Measurements from ENCODE around the gene CD81. TPM values are rescaled to one million over a fixed set of nuclear protein-coding genes. Genes with fewer than 3 reads are reported as not detected.
A peak's percentile ranks its signal among the peaks of the same experiment; 100 is the strongest.

The CD81 gene
- total RNA-seq, 1 experiment from 2014 or later, result 296 TPM

DNA sequence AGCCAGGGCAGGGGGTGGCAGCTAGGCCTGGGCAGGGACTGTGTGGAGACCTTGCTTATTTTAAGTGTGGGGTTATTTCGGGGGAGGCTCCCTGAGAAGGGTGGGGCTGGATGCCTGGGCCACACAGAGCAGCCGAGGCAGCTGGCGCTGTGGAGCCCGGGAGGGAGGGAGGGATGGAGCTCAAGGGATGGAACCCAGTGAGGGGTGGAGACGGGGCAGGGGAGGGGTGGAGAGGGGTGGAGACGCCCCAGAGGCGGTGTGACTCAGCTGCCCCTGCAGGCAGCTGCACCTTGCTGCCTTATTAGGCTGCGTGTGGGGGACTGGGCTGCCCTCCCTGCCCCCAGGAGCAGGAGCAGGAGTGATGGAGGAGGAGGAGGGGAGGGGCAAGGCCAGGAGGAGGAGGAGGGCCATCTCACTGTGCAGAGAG lies 13.6 kb downstream of the CD81 start:
- Histone ChIP-seq H3K36me3 (ENCODE audit: control insufficient read depth in 1 of 2, insufficient read depth in 2 of 2, low read length in 2 of 2) (peaks cover 7 to 11% of the 10 kb centered on the region in 2 experiments; a peak in 3 of 4 replicates), H3K4me1 (ENCODE audit: control insufficient read depth in 1 of 2, insufficient read depth in 2 of 2, low read length in 2 of 2) (peaks cover 6 to 27% of the 10 kb centered on the region in 2 experiments), H3K9me2 (ENCODE audit: insufficient read depth) (no peaks in the 10 kb centered on the region), H4K20me1 (ENCODE audit: insufficient read depth) (no peaks in the 10 kb centered on the region), H3K79me2 (ENCODE audit: insufficient read depth, low read length) (peaks cover 88% of the 10 kb centered on the region), H3K4me3 (replicated peaks in 1 of 2; ENCODE audit: low read depth in 1 of 2, low read length in 2 of 2) (no peak overlapping the region), H2AFZ (ENCODE audit: low read depth, low read length, poor library complexity, severe bottlenecking) (no peak overlapping the region), H3K27ac (ENCODE audit: low read depth, low read length) (peak overlapping the region; percentile 5; the same call in 1 of the 2 replicates), H3K4me2 (ENCODE audit: low read length) (peak overlapping the region; percentile 39), H3K27me3 (ENCODE audit: insufficient read depth, low read length) (no peaks in the 10 kb centered on the region), H3K9me3 (ENCODE audit: control insufficient read depth in 1 of 2, insufficient read depth in 1 of 2, low read depth in 1 of 2, low read length in 2 of 2) (no peaks in the 10 kb centered on the region), H3K9ac (ENCODE audit: low read length) (no peak overlapping the region)
- intact Hi-C loops (cut with micrococcal nuclease), result no loop called here
- ATAC-seq (peak; percentile 78), DNase-seq (ENCODE audit: low read depth, low spot score) (no peak)
- ChIA-PET CTCF (no interaction called here), POLR2A (no interaction called here), RAD21 (ENCODE audit: low non-redundant PET in 1 of 2, low total read pairs in 2 of 2, uncharacterized antibody in 2 of 2, unreplicated experiment in 2 of 2) (interaction anchor here in 1 of 2 experiments (1.0 kb wide), 1 partner anchor 85 kb away, joined by 4 read pairs; no protein-coding TSS in a partner anchor)
- no TSS peak for BruUV-seq (replicated peaks)
- no peak for TF ChIP-seq ELF1 (IDR thresholded peaks at IDR 0.05; ENCODE audit: borderline replicate concordance, low read depth)

- no peaks in the 10 kb centered on the region for H3K9me2 ChIP-seq (ENCODE audit: insufficient read depth)
- ATAC-seq (no peak), DNase-seq (ENCODE audit: low read depth, low spot score) (no peak)
- intact Hi-C loops (cut with micrococcal nuclease), result no loop called here
- ChIA-PET RAD21 (ENCODE audit: low non-redundant PET in 1 of 2, low total read pairs in 2 of 2, uncharacterized antibody in 2 of 2, unreplicated experiment in 2 of 2) (interaction anchor here in 1 of 2 experiments (1.0 kb wide), 1 partner anchor 86 kb away, joined by 4 read pairs; no protein-coding TSS in a partner anchor), POLR2A (no interaction called here), CTCF (no interaction called here)
- no peak overlapping the region for H3K27ac ChIP-seq (ENCODE audit: low read depth, low read length)
- H3K27me3 ChIP-seq (ENCODE audit: insufficient read depth, low read length), result no peaks in the 10 kb centered on the region
- H3K9ac ChIP-seq (ENCODE audit: low read length), result no peak overlapping the region
- peaks cover 6 to 27% of the 10 kb centered on the region in 2 experiments for H3K4me1 ChIP-seq (ENCODE audit: control insufficient read depth in 1 of 2, insufficient read depth in 2 of 2, low read length in 2 of 2)
- no peak for TF ChIP-seq TCF7L2 (IDR thresholded peaks at IDR 0.05; ENCODE audit: borderline replicate concordance, extremely low read depth, insufficient read depth, insufficient read length)
- no peak for TF ChIP-seq ZBTB33 (IDR thresholded peaks at IDR 0.05; ENCODE audit: extremely low read depth, insufficient replicate concordance, low read length)
- TF ChIP-seq CBX3 (IDR thresholded peaks at IDR 0.05; ENCODE audit: low read depth), result no peak
- no peak for TF ChIP-seq RAD21 (IDR thresholded peaks at IDR 0.05; ENCODE audit: low read depth)
- TF ChIP-seq, protein P1, sequence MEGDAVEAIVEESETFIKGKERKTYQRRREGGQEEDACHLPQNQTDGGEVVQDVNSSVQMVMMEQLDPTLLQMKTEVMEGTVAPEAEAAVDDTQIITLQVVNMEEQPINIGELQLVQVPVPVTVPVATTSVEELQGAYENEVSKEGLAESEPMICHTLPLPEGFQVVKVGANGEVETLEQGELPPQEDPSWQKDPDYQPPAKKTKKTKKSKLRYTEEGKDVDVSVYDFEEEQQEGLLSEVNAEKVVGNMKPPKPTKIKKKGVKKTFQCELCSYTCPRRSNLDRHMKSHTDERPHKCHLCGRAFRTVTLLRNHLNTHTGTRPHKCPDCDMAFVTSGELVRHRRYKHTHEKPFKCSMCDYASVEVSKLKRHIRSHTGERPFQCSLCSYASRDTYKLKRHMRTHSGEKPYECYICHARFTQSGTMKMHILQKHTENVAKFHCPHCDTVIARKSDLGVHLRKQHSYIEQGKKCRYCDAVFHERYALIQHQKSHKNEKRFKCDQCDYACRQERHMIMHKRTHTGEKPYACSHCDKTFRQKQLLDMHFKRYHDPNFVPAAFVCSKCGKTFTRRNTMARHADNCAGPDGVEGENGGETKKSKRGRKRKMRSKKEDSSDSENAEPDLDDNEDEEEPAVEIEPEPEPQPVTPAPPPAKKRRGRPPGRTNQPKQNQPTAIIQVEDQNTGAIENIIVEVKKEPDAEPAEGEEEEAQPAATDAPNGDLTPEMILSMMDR (IDR thresholded peaks at IDR 0.05 in 2 of 3, conservative IDR thresholded peaks at IDR 0.05 in 1 of 3; ENCODE audit: borderline replicate concordance in 1 of 3, insufficient read depth in 1 of 3, low read depth in 2 of 3, low read length in 2 of 3), result no peak
- no peak for TF ChIP-seq SIN3A (IDR thresholded peaks at IDR 0.05; ENCODE audit: low read depth)
- TF ChIP-seq CEBPB (IDR thresholded peaks at IDR 0.05; ENCODE audit: low read depth), result no peak
- no peak for TF ChIP-seq POLR2A (IDR thresholded peaks at IDR 0.05; ENCODE audit: borderline replicate concordance, extremely low read depth, insufficient read depth, insufficient read length)
- H3K36me3 ChIP-seq (ENCODE audit: control insufficient read depth in 1 of 2, insufficient read depth in 2 of 2, low read length in 2 of 2), result peaks cover 5 to 11% of the 10 kb centered on the region in 2 experiments; a peak in 3 of 4 replicates
- H3K4me3 ChIP-seq (replicated peaks in 1 of 2; ENCODE audit: low read depth in 1 of 2, low read length in 2 of 2), result no peak overlapping the region
- H3K79me2 ChIP-seq (ENCODE audit: insufficient read depth, low read length), result peaks cover 81% of the 10 kb centered on the region
- H4K20me1 ChIP-seq (ENCODE audit: insufficient read depth), result no peaks in the 10 kb centered on the region
- no peaks in the 10 kb centered on the region for H3K9me3 ChIP-seq (ENCODE audit: control insufficient read depth in 1 of 2, insufficient read depth in 1 of 2, low read depth in 1 of 2, low read length in 2 of 2)
- BruUV-seq (replicated peaks), result no TSS peak
- H2AFZ ChIP-seq (ENCODE audit: low read depth, low read length, poor library complexity, severe bottlenecking), result no peak overlapping the region
- no peak overlapping the region for H3K4me2 ChIP-seq (ENCODE audit: low read length)
Observed at GRCh38 chr11:2391181-2391975, 14.3 kb downstream of the CD81 start.

Measured in HCT116 (cell line).